ENCODE data around the gene GNAS. TPM values are rescaled to one million over a fixed set of nuclear protein-coding genes. Genes with fewer than 3 reads are reported as not detected.

GNAS gene
- total RNA-seq, 1 experiment from 2014 or later, result 629 TPM

DNA sequence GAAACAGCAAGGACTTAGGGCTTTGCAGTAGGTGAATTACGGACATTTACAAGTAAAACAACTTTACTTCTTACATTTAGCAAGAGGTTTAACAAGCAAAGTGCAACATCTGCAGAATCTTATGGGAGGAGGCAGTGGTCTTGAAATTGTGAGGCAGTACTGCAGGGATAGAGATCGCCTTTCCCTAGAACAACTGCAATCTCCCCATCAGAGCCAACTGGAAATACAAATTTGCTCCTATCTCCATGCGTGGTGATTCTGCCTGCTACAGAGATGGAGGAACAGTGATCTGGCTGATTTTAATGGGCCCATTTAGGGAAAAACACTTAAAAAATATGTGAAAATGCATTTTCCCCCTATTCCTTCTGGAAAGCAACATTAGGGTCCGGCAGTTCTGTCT, 25.9 kb downstream of the GNAS start:
- no peak overlapping the region for H3K27ac Mint-ChIP-seq (ENCODE audit: low read depth, unreplicated experiment)
- no peaks in the 10 kb centered on the region for H3K9me3 Mint-ChIP-seq (ENCODE audit: unreplicated experiment)
- peaks cover 20% of the 10 kb centered on the region for H3K27me3 Mint-ChIP-seq (ENCODE audit: insufficient read depth, unreplicated experiment)
- POLR2A ChIA-PET, result interaction anchor here (0.6 to 1.6 kb wide), 2 partner anchors 9 to 56 kb away, joined by 3 to 4 read pairs; no protein-coding TSS in a partner anchor
- BruUV-seq (replicated peaks), result no TSS peak
- intact Hi-C loops (cut with micrococcal nuclease), result no loop called here
- H3K4me3 Mint-ChIP-seq (ENCODE audit: unreplicated experiment), result no peak overlapping the region
- H3K4me1 Mint-ChIP-seq (ENCODE audit: insufficient read depth, unreplicated experiment), result peaks cover 5% of the 10 kb centered on the region
- CTCF ChIA-PET, result interaction anchor here (1.6 to 2.4 kb wide), 2 partner anchors 9 to 344 kb away, joined by 4 to 10 read pairs; no protein-coding TSS in a partner anchor
- TF ChIP-seq, protein P1, sequence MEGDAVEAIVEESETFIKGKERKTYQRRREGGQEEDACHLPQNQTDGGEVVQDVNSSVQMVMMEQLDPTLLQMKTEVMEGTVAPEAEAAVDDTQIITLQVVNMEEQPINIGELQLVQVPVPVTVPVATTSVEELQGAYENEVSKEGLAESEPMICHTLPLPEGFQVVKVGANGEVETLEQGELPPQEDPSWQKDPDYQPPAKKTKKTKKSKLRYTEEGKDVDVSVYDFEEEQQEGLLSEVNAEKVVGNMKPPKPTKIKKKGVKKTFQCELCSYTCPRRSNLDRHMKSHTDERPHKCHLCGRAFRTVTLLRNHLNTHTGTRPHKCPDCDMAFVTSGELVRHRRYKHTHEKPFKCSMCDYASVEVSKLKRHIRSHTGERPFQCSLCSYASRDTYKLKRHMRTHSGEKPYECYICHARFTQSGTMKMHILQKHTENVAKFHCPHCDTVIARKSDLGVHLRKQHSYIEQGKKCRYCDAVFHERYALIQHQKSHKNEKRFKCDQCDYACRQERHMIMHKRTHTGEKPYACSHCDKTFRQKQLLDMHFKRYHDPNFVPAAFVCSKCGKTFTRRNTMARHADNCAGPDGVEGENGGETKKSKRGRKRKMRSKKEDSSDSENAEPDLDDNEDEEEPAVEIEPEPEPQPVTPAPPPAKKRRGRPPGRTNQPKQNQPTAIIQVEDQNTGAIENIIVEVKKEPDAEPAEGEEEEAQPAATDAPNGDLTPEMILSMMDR (IDR thresholded peaks at IDR 0.05; ENCODE audit: unreplicated experiment), result no peak
- H3K36me3 Mint-ChIP-seq (ENCODE audit: insufficient read depth, unreplicated experiment), result peaks cover 6% of the 10 kb centered on the region
- no peak for DNase-seq (ENCODE audit: unreplicated experiment)

DNA sequence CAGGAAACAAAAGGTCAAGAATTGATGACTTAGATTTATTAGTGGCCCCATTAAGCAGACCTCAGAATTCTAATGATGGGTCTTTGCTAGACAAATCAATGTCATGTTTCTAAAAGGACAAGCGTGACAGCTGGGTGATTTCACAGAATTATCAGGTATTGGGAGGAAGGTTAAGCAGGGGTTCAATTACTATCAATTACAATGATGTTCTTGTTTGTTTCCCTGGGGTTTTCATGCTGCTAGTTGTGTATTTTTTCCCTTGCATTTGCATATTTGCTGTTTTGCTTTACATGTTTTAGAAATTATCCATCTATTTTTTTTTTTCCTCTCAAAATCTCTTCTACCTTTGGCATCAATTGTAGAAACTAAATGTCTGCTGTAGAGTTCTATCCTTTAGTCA, 27.9 kb downstream of the GNAS start:
- Mint-ChIP-seq H3K4me3 (ENCODE audit: unreplicated experiment) (no peak overlapping the region), H3K4me1 (ENCODE audit: insufficient read depth, unreplicated experiment) (peaks cover 3% of the 10 kb centered on the region), H3K27me3 (ENCODE audit: insufficient read depth, unreplicated experiment) (peaks cover 20% of the 10 kb centered on the region), H3K9me3 (ENCODE audit: unreplicated experiment) (no peaks in the 10 kb centered on the region), H3K27ac (ENCODE audit: low read depth, unreplicated experiment) (peak overlapping the region; percentile 63), H3K36me3 (ENCODE audit: insufficient read depth, unreplicated experiment) (peaks cover 6% of the 10 kb centered on the region)
- CTCF ChIA-PET, result interaction anchor here (2.4 kb wide), 1 partner anchor 11 kb away, joined by 10 read pairs; no protein-coding TSS in a partner anchor
- DNase-seq (ENCODE audit: unreplicated experiment), result no peak
- POLR2A ChIA-PET, result interaction anchor here (1.6 kb wide), 1 partner anchor 109 kb away, joined by 3 read pairs; no protein-coding TSS in a partner anchor
- intact Hi-C loops (cut with micrococcal nuclease), result no loop called here
- BruUV-seq (replicated peaks), result no TSS peak
- TF ChIP-seq, protein P1 (IDR thresholded peaks at IDR 0.05; ENCODE audit: unreplicated experiment), result no peak

DNA sequence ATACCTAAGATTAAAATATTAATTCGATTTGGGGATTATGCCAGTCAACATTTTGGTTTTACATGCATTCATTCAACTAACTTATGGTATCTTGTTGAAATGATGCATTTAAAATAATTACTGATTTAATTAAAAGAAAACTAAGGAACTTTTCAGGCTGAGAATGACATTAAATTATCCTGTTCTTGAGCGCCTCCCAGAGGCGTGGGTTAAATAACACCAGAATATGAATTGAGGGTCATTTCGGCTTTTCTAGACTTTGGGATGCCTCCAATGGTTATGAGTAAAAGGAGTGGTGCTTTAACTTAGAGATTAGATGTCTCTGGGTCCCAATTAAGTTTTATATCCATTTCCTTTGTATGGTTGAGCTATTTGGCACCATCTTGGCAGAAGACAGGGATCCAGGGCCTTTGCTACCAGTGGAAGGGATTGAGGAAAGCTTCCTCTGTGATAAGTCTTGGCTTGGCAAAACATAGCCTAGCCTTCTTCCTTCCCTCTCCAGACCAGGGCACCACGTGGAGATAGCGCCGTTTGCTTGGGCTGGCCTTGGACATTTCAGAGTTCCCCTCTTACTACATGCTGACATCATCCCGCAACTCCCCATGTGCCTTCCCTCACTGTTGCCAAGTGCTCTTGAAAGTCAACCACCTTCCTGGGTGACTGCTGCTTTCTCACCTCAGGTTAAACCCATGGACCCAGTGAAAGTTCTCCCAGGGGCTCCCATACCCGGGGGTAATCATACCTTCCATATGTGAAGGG, 28.7 kb downstream of the GNAS start:
- BruUV-seq (replicated peaks), result no TSS peak
- peaks cover 6% of the 10 kb centered on the region for H3K36me3 Mint-ChIP-seq (ENCODE audit: insufficient read depth, unreplicated experiment)
- no peaks in the 10 kb centered on the region for H3K9me3 Mint-ChIP-seq (ENCODE audit: unreplicated experiment)
- TF ChIP-seq, protein P1 (IDR thresholded peaks at IDR 0.05; ENCODE audit: unreplicated experiment), result no peak
- intact Hi-C loops (cut with micrococcal nuclease), result no loop called here
- H3K27ac Mint-ChIP-seq (ENCODE audit: low read depth, unreplicated experiment), result peak overlapping the region; percentile 63
- peaks cover 20% of the 10 kb centered on the region for H3K27me3 Mint-ChIP-seq (ENCODE audit: insufficient read depth, unreplicated experiment)
- no peak overlapping the region for H3K4me3 Mint-ChIP-seq (ENCODE audit: unreplicated experiment)
- POLR2A ChIA-PET, result no interaction called here
- CTCF ChIA-PET, result interaction anchor here (1.1 kb wide), 1 partner anchor 11 kb away, joined by 3 read pairs; no protein-coding TSS in a partner anchor
- peak; percentile 16 for DNase-seq (ENCODE audit: unreplicated experiment)
- H3K4me1 Mint-ChIP-seq (ENCODE audit: insufficient read depth, unreplicated experiment), result no peaks in the 10 kb centered on the region

DNA sequence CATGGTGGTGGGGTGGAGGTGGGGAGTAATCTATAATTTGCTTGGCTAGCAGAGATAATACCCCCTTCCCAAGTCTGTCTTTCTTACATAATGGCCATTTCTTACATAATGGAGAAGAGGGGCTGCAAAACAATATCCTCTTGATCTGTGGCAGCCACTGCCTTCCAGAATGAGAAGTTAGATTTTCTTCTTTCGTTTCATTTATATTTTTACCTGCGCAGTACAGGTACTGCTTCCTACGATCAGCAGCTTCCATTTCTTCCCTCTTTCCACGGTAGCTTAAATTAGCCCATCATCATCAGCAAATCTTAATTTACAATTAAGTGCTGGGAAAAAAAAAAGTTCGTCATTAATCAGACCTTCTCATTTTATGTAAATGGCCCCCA, 30.2 kb downstream of the GNAS start:
- intact Hi-C loops (cut with micrococcal nuclease), result no loop called here
- H3K9me3 Mint-ChIP-seq (ENCODE audit: unreplicated experiment), result no peaks in the 10 kb centered on the region
- ChIA-PET CTCF (interaction anchor here (0.5 to 2.5 kb wide), 3 partner anchors 12 to 17 kb away, joined by 3 to 25 read pairs (median 5); no protein-coding TSS in a partner anchor), POLR2A (interaction anchor here (0.6 to 1.8 kb wide), 3 partner anchors 15 to 207 kb away, joined by 3 to 4 read pairs (median 4); no protein-coding TSS in a partner anchor)
- no peak overlapping the region for H3K4me3 Mint-ChIP-seq (ENCODE audit: unreplicated experiment)
- peaks cover 6% of the 10 kb centered on the region for H3K36me3 Mint-ChIP-seq (ENCODE audit: insufficient read depth, unreplicated experiment)
- H3K27ac Mint-ChIP-seq (ENCODE audit: low read depth, unreplicated experiment), result no peak overlapping the region
- BruUV-seq (replicated peaks), result no TSS peak
- DNase-seq (ENCODE audit: unreplicated experiment), result no peak
- peaks cover 20% of the 10 kb centered on the region for H3K27me3 Mint-ChIP-seq (ENCODE audit: insufficient read depth, unreplicated experiment)
- TF ChIP-seq, protein P1 (IDR thresholded peaks at IDR 0.05; ENCODE audit: unreplicated experiment), result no peak
- H3K4me1 Mint-ChIP-seq (ENCODE audit: insufficient read depth, unreplicated experiment), result no peaks in the 10 kb centered on the region
